CD8-positive, alpha-beta memory T cell (primary cell): ENCODE results near the gene MORC3. TPM values are rescaled to one million over a fixed set of nuclear protein-coding genes. Genes with fewer than 3 reads are reported as not detected.
"Not testable (repeated sequence)": the region's sequence is repeated elsewhere in the genome, so short reads cannot be mapped to it uniquely, and the experiment has no call there.

Experiments
- CTCF ChIA-PET: fragments of 350-600 bp; sonication (Branson Sonifier 250); formaldehyde crosslinking; loops from one replicate; lab custom pipeline; 2021; ENCODE audit warnings: antibody characterized with exemption; lab: Charles Lee
- POLR2A ChIA-PET: fragments of 350-600 bp; sonication (Branson Sonifier 250); formaldehyde crosslinking; loops from one replicate; lab custom pipeline; 2021; ENCODE audit warnings: antibody characterized with exemption; lab: Charles Lee
- DNase-seq, 5 donors: peaks; one replicate each; pipeline versions ENCODE4 v3.0.0 to v3.0.0-alpha.2; 2020 to 2022; ENCODE audit warnings: mixed read lengths in 1 of 5
- H3K27ac ChIP-seq: one replicate; pipeline ENCODE4 v1.7.0; 2013; ENCODE audit warnings: low read depth, mild to moderate bottlenecking, low read length, moderate library complexity
- H3K27me3 ChIP-seq: 2 replicates; pipeline ENCODE4 v1.7.0; 2013; ENCODE audit warnings: low read length, mild to moderate bottlenecking; ENCODE audit not compliant: insufficient read depth, poor library complexity, severe bottlenecking
- H3K36me3 ChIP-seq: 2 replicates; pipeline ENCODE4 v1.7.0; 2013; ENCODE audit warnings: mild to moderate bottlenecking, low read length, moderate library complexity; ENCODE audit not compliant: insufficient read depth
- H3K4me1 ChIP-seq: 2 replicates; pipeline ENCODE4 v1.7.0; 2013; ENCODE audit warnings: mild to moderate bottlenecking, low read length, moderate library complexity; ENCODE audit not compliant: insufficient read depth
- H3K4me3 ChIP-seq: 2 replicates; pipeline ENCODE4 v1.7.0; 2013; ENCODE audit warnings: mild to moderate bottlenecking, low read length
- H3K9me3 ChIP-seq: 2 replicates; pipeline ENCODE4 v1.7.0; 2013; ENCODE audit warnings: mild to moderate bottlenecking, low read length
- H3K27ac Mint-ChIP-seq, 8 donors: one replicate each; pipeline ENCODE4 v1.8.0; 2020 to 2021; ENCODE audit warnings: mixed read lengths in 8 of 8, mild to moderate bottlenecking in 6 of 8, inconsistent platforms in 3 of 8, moderate library complexity in 3 of 8
- H3K27me3 Mint-ChIP-seq, 2 donors: one replicate each; pipeline ENCODE4 v1.8.0; 2020 to 2021; ENCODE audit warnings: mixed read lengths in 2 of 2, mild to moderate bottlenecking in 1 of 2, moderate library complexity in 1 of 2
- H3K36me3 Mint-ChIP-seq, 3 donors: one replicate each; pipeline ENCODE4 v1.8.0; 2020 to 2021; ENCODE audit warnings: mixed read lengths in 3 of 3, inconsistent platforms in 1 of 3, mild to moderate bottlenecking in 1 of 3
- H3K4me1 Mint-ChIP-seq, 3 donors: one replicate each; pipeline ENCODE4 v1.8.0; 2020 to 2021; ENCODE audit warnings: mixed read lengths in 3 of 3, inconsistent platforms in 1 of 3, mild to moderate bottlenecking in 1 of 3
- H3K4me3 Mint-ChIP-seq, 7 donors: one replicate each; pipeline ENCODE4 v1.8.0; 2020 to 2021; ENCODE audit warnings: mixed read lengths in 7 of 7, mild to moderate bottlenecking in 6 of 7, moderate library complexity in 4 of 7, inconsistent platforms in 2 of 7
- H3K9me3 Mint-ChIP-seq, 5 donors: one replicate each; pipeline ENCODE4 v1.8.0; 2020 to 2022; ENCODE audit warnings: mixed read lengths in 5 of 5, mild to moderate bottlenecking in 3 of 5, moderate library complexity in 2 of 5, inconsistent platforms in 1 of 5
- polyA plus RNA-seq: library from polyadenylated mRNA; unstranded; fragments of 300-500 nt; fragmentation: Illumina TruSeq; gene quantifications from one replicate; pipeline ENCODE4 v1.2.3, GENCODE V29; 2021
- total RNA-seq, 2 experiments: library from RNA; stranded (reverse); gene quantifications; one replicate each; pipeline ENCODE4 v1.2.3, GENCODE V29; 2021

MORC3 gene
- total and polyA plus RNA-seq, 3 experiments from 2014 or later: 19.6 to 32.2 (median 23.0) TPM

DNA sequence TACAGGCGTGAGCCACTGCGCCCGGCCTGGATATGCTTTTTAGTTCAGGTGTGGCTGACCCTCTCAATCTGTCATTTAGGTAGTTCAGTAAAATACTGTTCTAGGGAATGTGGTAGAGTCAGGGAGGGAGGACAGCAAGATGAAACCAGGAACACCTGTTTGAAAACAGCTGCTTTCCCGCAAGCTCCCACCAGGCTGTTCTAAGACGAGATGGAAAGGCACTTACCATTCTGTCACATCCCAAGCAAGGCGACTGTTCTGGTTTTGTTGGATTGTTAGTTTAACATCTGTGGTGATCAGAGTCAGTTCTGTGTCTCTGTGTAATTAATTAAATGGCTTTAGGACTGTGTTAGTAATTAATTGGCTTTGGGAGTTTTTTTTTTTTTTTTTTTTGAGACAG lies 68.1 kb downstream of the MORC3 start:
- POLR2A ChIA-PET: no interaction called here
- Mint-ChIP-seq H3K4me3 (no peak overlapping the region), H3K27ac (no peak overlapping the region), H3K4me1 (peaks cover 5 to 8% (median 8%) of the 10 kb centered on the region in 3 donors), H3K27me3 (no peaks in the 10 kb centered on the region), H3K9me3 (no peaks in the 10 kb centered on the region), H3K36me3 (peaks cover 3 to 9% (median 3%) of the 10 kb centered on the region in 3 donors)
- Histone ChIP-seq H3K4me1 (peaks cover 6% of the 10 kb centered on the region), H3K27me3 (no peaks in the 10 kb centered on the region), H3K4me3 (no peak overlapping the region), H3K27ac (no peak overlapping the region), H3K9me3 (no peaks in the 10 kb centered on the region), H3K36me3 (no peaks in the 10 kb centered on the region)
- no peak for DNase-seq
- CTCF ChIA-PET: no interaction called here

DNA sequence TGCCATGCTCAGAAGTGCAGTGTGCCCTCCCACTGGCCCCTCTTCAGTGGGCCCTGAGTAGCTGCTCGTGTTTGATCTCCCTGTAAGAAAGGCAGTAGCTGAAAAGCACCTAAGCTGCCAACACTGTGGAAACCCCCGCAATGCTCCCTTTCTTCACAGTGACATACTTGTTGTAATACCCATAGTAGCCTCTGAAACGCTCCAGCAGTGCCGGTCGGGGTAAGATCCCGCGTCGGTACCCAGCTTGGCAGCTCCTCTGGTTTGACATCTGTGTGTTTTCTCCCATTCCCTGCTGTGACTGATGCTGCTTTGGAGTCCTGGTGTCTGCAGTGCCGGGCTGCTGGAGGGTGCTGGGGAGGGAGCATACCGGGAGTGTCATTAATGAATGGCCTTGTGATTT lies 68.8 kb downstream of the MORC3 start:
- H3K36me3 ChIP-seq: no peaks in the 10 kb centered on the region
- ChIA-PET CTCF (no interaction called here), POLR2A (interaction anchor here (0.6 kb wide), 1 partner anchor 223 kb away, joined by 5 read pairs; no protein-coding TSS in a partner anchor)
- Mint-ChIP-seq H3K27ac (no peak overlapping the region), H3K4me3 (peak overlapping the region in 2 of 7 donors; percentile 40), H3K36me3 (peaks cover 3 to 9% (median 3%) of the 10 kb centered on the region in 3 donors), H3K27me3 (no peaks in the 10 kb centered on the region), H3K4me1 (peaks cover 5 to 8% (median 8%) of the 10 kb centered on the region in 3 donors), H3K9me3 (no peaks in the 10 kb centered on the region)
- no peak overlapping the region for H3K27ac ChIP-seq
- H3K4me3 ChIP-seq: no peak overlapping the region
- no peaks in the 10 kb centered on the region for H3K9me3 ChIP-seq
- no peak for DNase-seq
- H3K4me1 ChIP-seq: peaks cover 6% of the 10 kb centered on the region
- H3K27me3 ChIP-seq: no peaks in the 10 kb centered on the region

DNA sequence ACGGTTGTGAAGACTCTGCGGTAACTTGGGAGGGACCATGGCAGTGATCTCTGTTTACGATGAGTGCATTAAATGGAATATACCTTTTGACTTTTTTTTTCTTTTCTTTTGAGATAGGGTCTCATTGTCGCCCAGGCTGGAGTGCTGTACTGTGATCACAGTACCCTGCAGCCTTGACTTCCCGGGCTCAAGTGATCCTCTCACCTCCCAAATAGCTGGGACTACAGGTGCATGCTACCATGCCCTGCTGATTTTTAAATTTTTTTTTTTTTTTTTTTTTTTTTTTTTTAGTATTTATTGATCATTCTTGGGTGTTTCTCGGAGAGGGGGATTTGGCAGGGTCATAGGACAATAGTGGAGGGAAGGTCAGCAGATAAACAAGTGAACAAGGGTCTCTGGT lies 71.7 kb downstream of the MORC3 start:
- POLR2A ChIA-PET, CTCF ChIA-PET: not testable (repeated sequence)

DNA sequence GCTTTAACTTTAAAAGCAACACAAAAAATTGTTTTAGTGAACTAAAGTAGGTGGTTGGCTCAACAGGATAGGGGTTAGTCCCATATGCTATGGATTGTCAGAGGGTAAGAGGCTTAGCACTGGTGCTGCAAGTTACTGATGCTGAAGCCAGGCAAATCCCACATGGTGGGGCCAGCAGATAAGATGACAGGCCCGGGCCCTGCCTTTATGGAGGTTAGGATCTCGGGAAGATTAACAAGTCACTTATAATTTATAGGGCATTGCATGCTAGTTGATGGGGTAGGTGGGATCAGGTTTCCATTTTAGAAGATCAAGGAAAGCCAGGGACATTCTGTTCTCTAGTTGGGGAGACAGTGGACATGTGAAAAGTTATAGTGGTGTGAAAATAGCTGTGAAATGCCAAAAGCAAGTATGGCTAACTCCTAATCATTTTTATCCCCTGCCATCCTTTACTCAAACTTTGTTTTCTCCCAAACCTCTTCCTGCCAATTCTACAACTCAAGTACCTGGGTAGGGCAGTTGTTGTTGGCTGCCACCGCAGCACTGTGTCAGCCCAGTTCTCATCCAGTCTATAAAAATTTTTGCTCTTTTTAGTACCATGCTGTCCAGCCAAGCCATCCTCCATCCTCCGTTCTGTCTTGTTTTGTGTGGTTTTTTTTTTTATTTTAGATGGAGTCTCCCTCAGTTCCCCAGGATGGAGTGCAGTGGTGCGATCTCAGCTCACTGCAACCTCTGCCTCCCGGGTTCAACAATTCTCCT lies 75.5 kb downstream of the MORC3 start:
- CTCF ChIA-PET: no interaction called here
- no peak overlapping the region for H3K4me3 Mint-ChIP-seq
- Histone ChIP-seq H3K36me3 (no peaks in the 10 kb centered on the region), H3K4me1 (no peaks in the 10 kb centered on the region), H3K9me3 (no peaks in the 10 kb centered on the region), H3K27ac (no peak overlapping the region), H3K4me3 (no peak overlapping the region), H3K27me3 (no peaks in the 10 kb centered on the region)
- no peak for DNase-seq
- no peaks in the 10 kb centered on the region for H3K27me3 Mint-ChIP-seq
- H3K27ac Mint-ChIP-seq: peak overlapping the region in 1 of 8 donors; percentile 37
- peaks cover 7 to 27% (median 10%) of the 10 kb centered on the region in 3 donors for H3K36me3 Mint-ChIP-seq
- POLR2A ChIA-PET: no interaction called here
- no peaks in the 10 kb centered on the region for H3K4me1 Mint-ChIP-seq
- no peaks in the 10 kb centered on the region for H3K9me3 Mint-ChIP-seq

More for the DNA sequence above, 71.7 kb downstream of the MORC3 start:
- H3K4me1 ChIP-seq, H3K9me3 ChIP-seq, H3K4me3 ChIP-seq, H3K27ac Mint-ChIP-seq, H3K9me3 Mint-ChIP-seq, H3K27me3 ChIP-seq, H3K27ac ChIP-seq, H3K4me1 Mint-ChIP-seq, H3K27me3 Mint-ChIP-seq, H3K36me3 ChIP-seq, H3K4me3 Mint-ChIP-seq, DNase-seq: not testable (repeated sequence)
- peaks cover 3 to 18% (median 6%) of the 10 kb centered on the region in 3 donors for H3K36me3 Mint-ChIP-seq

DNA sequence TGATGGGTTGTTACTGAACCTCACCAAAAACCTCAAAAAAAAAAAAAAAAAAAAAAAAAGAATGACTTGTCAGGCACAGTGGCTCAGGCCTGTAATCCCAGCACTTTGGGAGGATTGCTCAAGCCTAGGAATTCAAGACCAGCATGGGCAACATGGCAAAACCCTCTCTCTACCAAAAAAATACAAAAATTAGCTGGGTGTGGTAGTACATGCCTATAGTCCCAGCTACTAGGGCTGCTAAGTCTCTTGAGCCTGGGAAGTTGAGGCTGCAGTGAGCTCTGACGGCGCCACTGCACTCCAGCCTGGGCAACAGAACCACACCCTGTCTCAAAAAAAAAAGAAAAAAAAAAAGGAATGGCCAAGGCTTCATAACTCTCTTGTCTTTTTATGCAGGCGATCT lies 76.3 kb downstream of the MORC3 start:
- Histone ChIP-seq H3K4me1 (no peaks in the 10 kb centered on the region), H3K27me3 (no peaks in the 10 kb centered on the region), H3K36me3 (no peaks in the 10 kb centered on the region), H3K9me3 (no peaks in the 10 kb centered on the region), H3K27ac (no peak overlapping the region), H3K4me3 (no peak overlapping the region)
- Mint-ChIP-seq H3K36me3 (peaks cover 6 to 28% (median 11%) of the 10 kb centered on the region in 3 donors), H3K27ac (peak overlapping the region in 1 of 8 donors; percentile 36), H3K9me3 (no peaks in the 10 kb centered on the region), H3K4me1 (no peaks in the 10 kb centered on the region), H3K4me3 (no peak overlapping the region), H3K27me3 (no peaks in the 10 kb centered on the region)
- POLR2A ChIA-PET: interaction anchor here (0.5 kb wide), 1 partner anchor 37 kb away, joined by 3 read pairs; no protein-coding TSS in a partner anchor
- no peak for DNase-seq
- CTCF ChIA-PET: no interaction called here

DNA sequence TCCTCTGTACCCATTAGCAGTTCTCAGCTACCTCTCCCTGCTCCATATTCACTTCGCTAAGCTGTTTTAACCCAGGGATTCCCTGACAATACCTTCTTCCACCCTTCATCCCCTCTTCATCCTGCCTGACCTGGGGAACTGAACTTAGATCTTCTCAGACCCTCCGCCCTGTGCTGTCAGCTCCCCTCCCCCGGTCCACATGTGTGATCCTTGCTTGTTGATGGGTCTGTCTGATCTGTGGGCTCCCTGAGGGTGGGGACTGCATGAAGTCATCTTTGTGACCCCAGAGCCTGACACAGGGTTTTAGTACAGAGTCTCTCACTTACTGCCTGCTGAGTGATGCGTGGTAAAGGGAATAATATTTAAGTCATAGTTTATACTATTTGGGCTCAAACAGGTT lies 77.0 kb downstream of the MORC3 start:
- Mint-ChIP-seq H3K4me3 (no peak overlapping the region), H3K4me1 (no peaks in the 10 kb centered on the region), H3K27me3 (no peaks in the 10 kb centered on the region), H3K36me3 (peaks cover 4 to 26% (median 10%) of the 10 kb centered on the region in 3 donors), H3K27ac (peak overlapping the region in 1 of 8 donors; percentile 63), H3K9me3 (no peaks in the 10 kb centered on the region)
- no peak for DNase-seq
- Histone ChIP-seq H3K27ac (no peak overlapping the region), H3K36me3 (no peaks in the 10 kb centered on the region), H3K27me3 (no peaks in the 10 kb centered on the region), H3K4me3 (no peak overlapping the region), H3K4me1 (no peaks in the 10 kb centered on the region), H3K9me3 (no peaks in the 10 kb centered on the region)
- POLR2A ChIA-PET: interaction anchor here (0.5 to 0.7 kb wide), 2 partner anchors 12 to 38 kb away, joined by 3 to 5 read pairs; partner anchors contain the start of gene CHAF1B
- CTCF ChIA-PET: no interaction called here

DNA sequence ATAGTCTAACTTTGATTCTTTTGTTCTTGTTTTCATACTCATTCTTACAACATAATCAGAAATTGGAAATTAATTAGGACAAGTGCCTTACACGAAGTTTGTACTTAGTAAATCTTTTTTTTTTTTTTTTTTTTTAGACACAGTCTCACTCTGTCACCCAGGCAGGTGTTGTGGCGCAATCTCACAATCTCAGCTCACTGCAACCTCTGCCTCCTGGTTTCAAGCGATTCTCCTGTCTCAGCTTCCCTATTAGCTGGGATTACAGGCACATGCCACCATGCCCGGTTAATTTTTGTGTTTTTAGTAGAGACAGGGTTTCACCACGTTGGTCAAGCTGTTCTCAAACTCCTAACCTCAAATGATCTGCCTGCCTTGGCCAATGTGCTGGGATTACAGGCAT lies 77.6 kb downstream of the MORC3 start:
- no peak overlapping the region for H3K27ac ChIP-seq
- H3K27me3 ChIP-seq: no peaks in the 10 kb centered on the region
- Mint-ChIP-seq H3K4me3 (no peak overlapping the region), H3K27me3 (no peaks in the 10 kb centered on the region), H3K9me3 (no peaks in the 10 kb centered on the region), H3K27ac (no peak overlapping the region), H3K36me3 (peaks cover 4 to 27% (median 10%) of the 10 kb centered on the region in 3 donors), H3K4me1 (no peaks in the 10 kb centered on the region)
- no peak overlapping the region for H3K4me3 ChIP-seq
- DNase-seq: no peak
- no peaks in the 10 kb centered on the region for H3K9me3 ChIP-seq
- H3K36me3 ChIP-seq: no peaks in the 10 kb centered on the region
- H3K4me1 ChIP-seq: no peaks in the 10 kb centered on the region
- ChIA-PET CTCF (no interaction called here), POLR2A (interaction anchor here (0.7 kb wide), 1 partner anchor 13 kb away, joined by 5 read pairs; the partner anchor contains the start of gene CHAF1B)

DNA sequence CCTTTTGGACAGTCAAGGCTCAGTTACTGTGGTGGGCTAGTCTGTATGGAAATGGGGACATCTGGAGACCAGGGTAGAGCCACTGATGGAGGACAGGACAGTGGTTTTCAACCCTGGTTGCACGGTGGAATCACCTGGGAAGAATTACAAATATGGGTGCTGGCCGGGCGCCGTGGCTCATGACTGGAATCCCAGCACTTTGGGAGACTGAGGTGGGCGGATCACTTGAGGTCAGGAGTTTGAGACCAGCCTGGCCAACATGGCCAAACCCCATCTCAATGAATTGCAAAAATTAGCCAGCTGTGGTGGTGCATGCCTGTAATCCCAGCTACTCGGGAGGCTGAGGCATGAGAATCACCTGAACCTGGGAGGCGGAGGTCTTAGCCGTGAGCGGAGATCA lies 79.7 kb downstream of the MORC3 start:
- H3K9me3 Mint-ChIP-seq, H3K27ac Mint-ChIP-seq, H3K9me3 ChIP-seq, H3K27me3 ChIP-seq, H3K27me3 Mint-ChIP-seq, H3K4me3 Mint-ChIP-seq, H3K36me3 ChIP-seq, POLR2A ChIA-PET, H3K4me1 ChIP-seq, H3K4me1 Mint-ChIP-seq, H3K27ac ChIP-seq, H3K4me3 ChIP-seq, DNase-seq, CTCF ChIA-PET: not testable (repeated sequence)
- peaks cover 8 to 31% (median 15%) of the 10 kb centered on the region in 3 donors for H3K36me3 Mint-ChIP-seq
